ENCODE measurements around the gene CEP152.

CEP152 gene

GRCh38 chr15:48796521-48796920 is 14.3 kb downstream of the CEP152 start:
- CTCF ChIA-PET = interaction anchor here (0.7 kb wide), 1 partner anchor 462 kb away, joined by 3 read pairs; no protein-coding TSS in a partner anchor
- no peaks in the 10 kb centered on the region for H3K9me3 ChIP-seq (ENCODE audit: control insufficient read depth, insufficient read depth, low read depth, low read length)

DNA sequence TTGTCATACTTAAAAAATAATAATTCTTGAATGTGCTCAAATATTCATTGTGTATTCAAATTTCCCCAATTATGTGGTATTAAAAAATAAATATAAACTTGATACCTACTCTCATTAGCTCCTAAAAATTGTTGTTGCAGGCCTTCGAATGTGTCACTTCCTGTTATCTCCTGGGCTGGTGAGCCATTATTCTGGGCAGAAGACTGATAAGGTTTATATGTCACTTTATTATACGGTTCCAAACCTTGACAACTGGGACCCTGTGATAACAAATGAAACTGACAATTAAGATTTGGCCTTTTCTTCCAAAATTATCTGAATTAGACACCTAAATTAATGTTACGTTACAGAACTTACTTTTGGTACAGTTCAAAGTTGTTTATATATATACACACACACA is 15.0 kb downstream of the CEP152 start:
- TF ChIP-seq ZNF146 (tag by site-specific recombination; IDR thresholded peaks at IDR 0.05) (no peak), ZIC2 (tag by site-specific recombination; IDR thresholded peaks at IDR 0.05) (no peak), ZNF223 (tag by site-specific recombination; IDR thresholded peaks at IDR 0.05) (no peak), IKZF3 (tag by site-specific recombination; IDR thresholded peaks at IDR 0.05) (no peak), ZNF114 (tag by site-specific recombination; IDR thresholded peaks at IDR 0.05) (no peak), ZNF664 (tag by site-specific recombination; IDR thresholded peaks at IDR 0.05) (no peak), ZNF426 (tag by site-specific recombination; IDR thresholded peaks at IDR 0.05) (no peak), KLF1 (tag by site-specific recombination; IDR thresholded peaks at IDR 0.05) (no peak), ZNF274 (IDR thresholded peaks at IDR 0.05; ENCODE audit: low read length) (no peak), ZNF274 (tag by site-specific recombination; IDR thresholded peaks at IDR 0.05; ENCODE audit: borderline replicate concordance) (no peak), ZNF621 (tag by site-specific recombination; IDR thresholded peaks at IDR 0.05) (no peak), ZNF155 (tag by site-specific recombination; IDR thresholded peaks at IDR 0.05) (no peak), ZNF48 (tag by site-specific recombination; IDR thresholded peaks at IDR 0.05) (no peak)
- TF ChIP-seq, protein P1, sequence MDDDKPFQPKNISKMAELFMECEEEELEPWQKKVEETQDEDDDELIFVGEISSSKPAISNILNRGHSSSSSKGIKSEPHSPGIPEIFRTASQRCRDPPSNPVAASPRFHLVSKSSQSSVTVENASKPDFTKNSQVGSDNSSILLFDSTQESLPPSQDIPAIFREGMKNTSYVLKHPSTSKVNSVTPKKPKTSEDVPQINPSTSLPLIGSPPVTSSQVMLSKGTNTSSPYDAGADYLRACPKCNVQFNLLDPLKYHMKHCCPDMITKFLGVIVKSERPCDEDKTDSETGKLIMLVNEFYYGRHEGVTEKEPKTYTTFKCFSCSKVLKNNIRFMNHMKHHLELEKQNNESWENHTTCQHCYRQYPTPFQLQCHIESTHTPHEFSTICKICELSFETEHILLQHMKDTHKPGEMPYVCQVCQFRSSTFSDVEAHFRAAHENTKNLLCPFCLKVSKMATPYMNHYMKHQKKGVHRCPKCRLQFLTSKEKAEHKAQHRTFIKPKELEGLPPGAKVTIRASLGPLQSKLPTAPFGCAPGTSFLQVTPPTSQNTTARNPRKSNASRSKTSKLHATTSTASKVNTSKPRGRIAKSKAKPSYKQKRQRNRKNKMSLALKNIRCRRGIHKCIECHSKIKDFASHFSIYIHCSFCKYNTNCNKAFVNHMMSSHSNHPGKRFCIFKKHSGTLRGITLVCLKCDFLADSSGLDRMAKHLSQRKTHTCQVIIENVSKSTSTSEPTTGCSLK (tag by site-specific recombination; IDR thresholded peaks at IDR 0.05) = no peak
- TF ChIP-seq, protein P2, sequence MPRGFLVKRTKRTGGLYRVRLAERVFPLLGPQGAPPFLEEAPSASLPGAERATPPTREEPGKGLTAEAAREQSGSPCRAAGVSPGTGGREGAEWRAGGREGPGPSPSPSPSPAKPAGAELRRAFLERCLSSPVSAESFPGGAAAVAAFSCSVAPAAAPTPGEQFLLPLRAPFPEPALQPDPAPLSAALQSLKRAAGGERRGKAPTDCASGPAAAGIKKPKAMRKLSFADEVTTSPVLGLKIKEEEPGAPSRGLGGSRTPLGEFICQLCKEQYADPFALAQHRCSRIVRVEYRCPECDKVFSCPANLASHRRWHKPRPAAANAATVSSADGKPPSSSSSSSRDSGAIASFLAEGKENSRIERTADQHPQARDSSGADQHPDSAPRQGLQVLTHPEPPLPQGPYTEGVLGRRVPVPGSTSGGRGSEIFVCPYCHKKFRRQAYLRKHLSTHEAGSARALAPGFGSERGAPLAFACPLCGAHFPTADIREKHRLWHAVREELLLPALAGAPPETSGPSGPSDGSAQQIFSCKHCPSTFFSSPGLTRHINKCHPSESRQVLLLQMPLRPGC (tag by site-specific recombination; IDR thresholded peaks at IDR 0.05) = no peak
- TF ChIP-seq, protein P3, sequence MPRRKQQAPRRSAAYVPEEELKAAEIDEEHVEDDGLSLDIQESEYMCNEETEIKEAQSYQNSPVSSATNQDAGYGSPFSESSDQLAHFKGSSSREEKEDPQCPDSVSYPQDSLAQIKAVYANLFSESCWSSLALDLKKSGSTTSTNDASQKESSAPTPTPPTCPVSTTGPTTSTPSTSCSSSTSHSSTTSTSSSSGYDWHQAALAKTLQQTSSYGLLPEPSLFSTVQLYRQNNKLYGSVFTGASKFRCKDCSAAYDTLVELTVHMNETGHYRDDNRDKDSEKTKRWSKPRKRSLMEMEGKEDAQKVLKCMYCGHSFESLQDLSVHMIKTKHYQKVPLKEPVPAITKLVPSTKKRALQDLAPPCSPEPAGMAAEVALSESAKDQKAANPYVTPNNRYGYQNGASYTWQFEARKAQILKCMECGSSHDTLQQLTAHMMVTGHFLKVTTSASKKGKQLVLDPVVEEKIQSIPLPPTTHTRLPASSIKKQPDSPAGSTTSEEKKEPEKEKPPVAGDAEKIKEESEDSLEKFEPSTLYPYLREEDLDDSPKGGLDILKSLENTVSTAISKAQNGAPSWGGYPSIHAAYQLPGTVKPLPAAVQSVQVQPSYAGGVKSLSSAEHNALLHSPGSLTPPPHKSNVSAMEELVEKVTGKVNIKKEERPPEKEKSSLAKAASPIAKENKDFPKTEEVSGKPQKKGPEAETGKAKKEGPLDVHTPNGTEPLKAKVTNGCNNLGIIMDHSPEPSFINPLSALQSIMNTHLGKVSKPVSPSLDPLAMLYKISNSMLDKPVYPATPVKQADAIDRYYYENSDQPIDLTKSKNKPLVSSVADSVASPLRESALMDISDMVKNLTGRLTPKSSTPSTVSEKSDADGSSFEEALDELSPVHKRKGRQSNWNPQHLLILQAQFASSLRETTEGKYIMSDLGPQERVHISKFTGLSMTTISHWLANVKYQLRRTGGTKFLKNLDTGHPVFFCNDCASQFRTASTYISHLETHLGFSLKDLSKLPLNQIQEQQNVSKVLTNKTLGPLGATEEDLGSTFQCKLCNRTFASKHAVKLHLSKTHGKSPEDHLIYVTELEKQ (tag by site-specific recombination; IDR thresholded peaks at IDR 0.05; ENCODE audit: borderline replicate concordance) = no peak
- ChIA-PET CTCF (no interaction called here), POLR2A (no interaction called here)
- Histone ChIP-seq H3K36me3 (ENCODE audit: control insufficient read depth in 2 of 2, insufficient read depth in 1 of 2, low read length in 2 of 2) (peaks cover 14 to 40% of the 10 kb centered on the region in 2 experiments), H3K9me3 (ENCODE audit: control insufficient read depth, insufficient read depth, low read depth, low read length) (no peaks in the 10 kb centered on the region), H3K27ac (ENCODE audit: extremely low read depth, low read depth, low read length) (no peak overlapping the region), H3K4me1 (ENCODE audit: control insufficient read depth, insufficient read depth, low read length) (peaks cover 5% of the 10 kb centered on the region), H3K4me3 (ENCODE audit: low read depth, low read length) (no peak overlapping the region)

More at GRCh38 chr15:48796521-48796920, 14.3 kb downstream of the CEP152 start:
- Histone ChIP-seq H3K27ac (ENCODE audit: extremely low read depth, low read depth, low read length) (no peak overlapping the region), H3K4me3 (ENCODE audit: low read depth, low read length) (no peak overlapping the region), H3K36me3 (ENCODE audit: control insufficient read depth in 2 of 2, insufficient read depth in 1 of 2, low read length in 2 of 2) (peaks cover 12 to 40% of the 10 kb centered on the region in 2 experiments), H3K4me1 (ENCODE audit: control insufficient read depth, insufficient read depth, low read length) (peaks cover 9% of the 10 kb centered on the region)
- POLR2A ChIA-PET = no interaction called here
- TF ChIP-seq KLF1 (tag by site-specific recombination; IDR thresholded peaks at IDR 0.05) (no peak), PRDM6 (tag by site-specific recombination; IDR thresholded peaks at IDR 0.05) (no peak)
- TF ChIP-seq, protein P1 (tag by site-specific recombination; IDR thresholded peaks at IDR 0.05) = no peak

Measured in HEK293 (cell line).